ENCODE measurements around the gene DNAJC5. TPM values are rescaled to one million over a fixed set of nuclear protein-coding genes. Genes with fewer than 3 reads are reported as not detected.

Gene DNAJC5
- total and polyA plus RNA-seq, 2 of the 8 experiments (the other 6 are each of a cell fraction or from before 2014, with no cell fraction given), result 19.2 to 31.2 TPM

- no peak within 1 kb of the TSS for H3K23ac ChIP-seq (ENCODE audit: insufficient read length)
- H3K23me2 ChIP-seq (ENCODE audit: low read depth, low read length), result peaks cover 14% of the 10 kb centered on the region
- H3K36me3 ChIP-seq (ENCODE audit: control insufficient read depth in 2 of 4, insufficient read depth in 4 of 4, low read length in 3 of 4), result peaks cover 5 to 21% (median 16%) of the 10 kb centered on the region in 4 experiments; a peak in 7 of 8 replicates
- peak within 1 kb of the TSS; percentile 88 for H3K27ac ChIP-seq (ENCODE audit: low read depth, low read length)
- peak within 1 kb of the TSS; percentile 95 for H4K5ac ChIP-seq (ENCODE audit: insufficient read length, low read depth, low read length)
- POLR2A ChIA-PET (ENCODE audit: partially characterized antibody), result interaction anchor here (0.7 to 1.9 kb wide), 13 partner anchors 10 to 243 kb away, joined by 3 to 13 read pairs (median 4); partner anchors contain the start of genes TPD52L2 and UCKL1
- 3% methylated on average over 37 of the region's 75 CpGs; no CpG with 5 or more reads in 1 of the 2 experiments for WGBS, 2 experiments (ENCODE audit: extremely low coverage in 1 of 2, insufficient coverage in 1 of 2, insufficient read length in 1 of 2, insufficient replicate concordance in 2 of 2, low coverage in 1 of 2, low lambda C conversion rate in 2 of 2, missing lambda C conversion rate in 1 of 2)
- peak within 1 kb of the TSS; percentile 66 to 87 (median 79) for H3K9ac ChIP-seq (replicated peaks in 1 of 4; ENCODE audit: extremely low read depth in 1 of 4, low read depth in 3 of 4, low read length in 3 of 4)
- peaks cover 0 to 20% of the 10 kb centered on the region in 2 experiments; a peak in 3 of 4 replicates for H3K79me2 ChIP-seq (ENCODE audit: control insufficient read depth in 1 of 2, insufficient read depth in 2 of 2, low read length in 2 of 2)
- H2AK5ac ChIP-seq (ENCODE audit: low read depth, low read length), result peak within 1 kb of the TSS; percentile 70; the same call in 1 of the 2 replicates
- CTCF ChIA-PET (ENCODE audit: partially characterized antibody), result interaction anchor here (0.6 to 2.0 kb wide), 41 partner anchors 10 to 458 kb away, joined by 3 to 17 read pairs (median 4); partner anchors contain the start of genes C20orf204, LKAAEAR1, TCEA2 and TPD52L2
- H2AFZ ChIP-seq (ENCODE audit: low read length), result peak within 1 kb of the TSS; percentile 80
- H3K56ac ChIP-seq (replicated peaks; ENCODE audit: insufficient read length, low read depth, low read length), result peak within 1 kb of the TSS; percentile 9
- H2BK12ac ChIP-seq (ENCODE audit: low read depth, low read length), result peak within 1 kb of the TSS; percentile 52; the same call in 1 of the 2 replicates
- peak within 1 kb of the TSS; percentile 62 to 95 for H3K4me2 ChIP-seq (ENCODE audit: insufficient read depth in 1 of 2, low read depth in 2 of 2, low read length in 2 of 2)
- peak within 1 kb of the TSS; percentile 99 for H4K91ac ChIP-seq (replicated peaks; ENCODE audit: insufficient read length, low read length)
- peak within 1 kb of the TSS; percentile 68 to 89 (median 83) for H3K4me3 ChIP-seq (ENCODE audit: extremely low read depth in 1 of 4, insufficient read depth in 2 of 4, low read depth in 3 of 4, low read length in 4 of 4)
- peaks cover 4 to 24% (median 12%) of the 10 kb centered on the region in 4 experiments; a peak in 6 of 7 replicates for H3K4me1 ChIP-seq (replicated peaks in 1 of 4; ENCODE audit: control insufficient read depth in 3 of 4, insufficient read depth in 4 of 4, low read length in 3 of 4)
- H3K14ac ChIP-seq (ENCODE audit: insufficient read length), result no peak within 1 kb of the TSS
- H3K79me1 ChIP-seq (ENCODE audit: low read depth, low read length), result peaks cover 4% of the 10 kb centered on the region; the same call in 1 of the 2 replicates
- peak within 1 kb of the TSS; percentile 34; the same call in 1 of the 2 replicates for H2BK15ac ChIP-seq (ENCODE audit: low read length)
- peak within 1 kb of the TSS; percentile 72 for H2BK120ac ChIP-seq (replicated peaks; ENCODE audit: low read depth, low read length)
- peak within 1 kb of the TSS; percentile 3; the same call in 1 of the 2 replicates for H2BK20ac ChIP-seq (ENCODE audit: low read length)
- FAIRE-seq (no peak), DNase-seq (ENCODE audit: low read depth in 1 of 2, low spot score in 2 of 2) (peak; percentile 94 to 95)
- peak within 1 kb of the TSS; percentile 99 for H4K8ac ChIP-seq (ENCODE audit: extremely low read depth, insufficient read depth, low read length)
- H4K20me1 ChIP-seq (replicated peaks in 1 of 2; ENCODE audit: control insufficient read depth in 1 of 2, insufficient read depth in 2 of 2, low read length in 2 of 2), result peaks cover 2 to 12% of the 10 kb centered on the region in 2 experiments
- H2BK5ac ChIP-seq (ENCODE audit: low read depth, low read length), result peak within 1 kb of the TSS; percentile 94
- H3K27me3 ChIP-seq (replicated peaks in 1 of 4; ENCODE audit: control insufficient read depth in 3 of 4, extremely low read depth in 1 of 4, insufficient read depth in 3 of 4, low read length in 3 of 4), result peaks cover 0 to 9% (median 2%) of the 10 kb centered on the region in 4 experiments; a peak in 3 of 7 replicates
- no peaks in the 10 kb centered on the region for H3K9me3 ChIP-seq (ENCODE audit: insufficient read depth in 2 of 2, low read depth in 1 of 2, low read length in 1 of 2)
- H3K4ac ChIP-seq (replicated peaks; ENCODE audit: insufficient read length, low read depth, low read length), result peak within 1 kb of the TSS; percentile 96
- peak within 1 kb of the TSS; percentile 62; the same call in 1 of the 2 replicates for H3K18ac ChIP-seq (ENCODE audit: extremely low read depth, low read length)
- TF ChIP-seq POU5F1 (IDR thresholded peaks at IDR 0.05; ENCODE audit: low read depth, low read length) (no peak), CBX8 (IDR thresholded peaks at IDR 0.05; ENCODE audit: borderline replicate concordance, low read depth, low read length) (no peak), TAF1 (IDR thresholded peaks at IDR 0.05; ENCODE audit: low read depth, low read length) (peak; percentile 74), KDM1A (IDR thresholded peaks at IDR 0.05; ENCODE audit: borderline replicate concordance, low read length) (no peak), EZH2 (IDR thresholded peaks at IDR 0.05; ENCODE audit: low read depth, low read length, severe bottlenecking) (no peak), SUZ12 (IDR thresholded peaks at IDR 0.05; ENCODE audit: low read length) (no peak), GABPA (IDR thresholded peaks at IDR 0.05; ENCODE audit: borderline replicate concordance, insufficient read depth, low read length) (peak; percentile 98), BACH1 (IDR thresholded peaks at IDR 0.05; ENCODE audit: low read length) (no peak), POLR2A (IDR thresholded peaks at IDR 0.05; ENCODE audit: control extremely low read depth in 1 of 2, low read depth in 2 of 2, low read length in 2 of 2) (peak in 1 of 2 experiments; percentile 87; a peak in 2 of 3 replicates), CTBP2 (IDR thresholded peaks at IDR 0.05; ENCODE audit: borderline replicate concordance, insufficient read depth, insufficient read length, low read length) (no peak)
These were observed 86.1 kb downstream of the DNAJC5 start, which contains the start of gene PRPF6 for GRCh38 chr20:63980806-63981728. TSS of gene PRPF6 (plus strand) at chr20:63981132. CDS start at chr20:63981246, 114 bp downstream.

All from H1 (cell line).